ENCODE data around the gene HIVEP3. TPM values are rescaled to one million over a fixed set of nuclear protein-coding genes. Genes with fewer than 3 reads are reported as not detected.

Gene HIVEP3
- total RNA-seq, 1 experiment from 2014 or later, result 0.55 TPM

DNA sequence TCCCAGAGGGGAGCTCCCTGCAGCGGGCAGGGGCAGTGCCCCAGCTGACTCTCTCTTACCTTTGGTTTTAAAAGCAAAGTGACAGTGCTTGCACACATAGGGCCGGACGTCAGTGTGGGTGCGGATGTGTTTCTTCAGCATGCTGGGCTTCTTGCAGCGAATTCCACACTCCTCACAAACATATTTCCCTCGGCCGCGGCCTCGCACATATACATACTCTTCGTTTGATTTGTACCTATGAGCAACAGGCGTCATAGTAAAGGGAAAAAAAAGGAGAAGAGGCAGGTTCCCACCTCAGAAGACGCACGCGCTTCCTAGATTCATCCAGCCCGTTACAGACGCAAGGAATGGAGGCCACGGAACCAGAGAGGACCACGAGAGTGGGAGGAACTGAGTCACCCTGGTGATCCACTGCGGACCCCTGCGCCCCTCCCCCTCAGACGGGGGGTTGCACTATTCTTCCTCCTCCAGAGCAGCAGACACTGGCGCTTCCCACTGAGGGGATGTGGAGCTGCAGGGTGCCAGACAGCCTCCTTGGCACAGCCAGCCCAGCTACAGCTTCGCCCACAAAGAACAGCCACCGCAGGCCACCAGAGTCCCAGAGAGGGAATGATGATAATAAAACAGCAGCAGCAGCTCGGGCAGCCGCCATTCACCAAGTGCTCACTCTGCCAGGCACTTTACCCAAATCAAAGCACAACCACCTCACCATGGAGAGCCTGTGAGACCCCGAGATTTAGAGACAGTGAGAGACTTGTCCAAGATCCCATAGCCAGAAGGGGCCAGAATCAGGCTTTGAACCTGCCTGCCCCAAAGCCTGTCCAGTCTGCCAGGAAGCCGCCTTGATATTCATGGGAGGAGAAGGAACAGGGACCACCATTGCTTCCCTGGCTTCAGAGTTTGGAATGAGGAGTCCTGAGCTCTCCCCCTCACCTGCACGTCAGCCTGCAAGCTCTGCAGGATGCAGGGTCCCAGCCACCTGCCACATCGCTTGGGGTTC, 393.7 kb downstream of the HIVEP3 start:
- TF ChIP-seq IRF2 (CRISPR knock-in tag; IDR thresholded peaks at IDR 0.05; ENCODE audit: borderline replicate concordance, low read depth) (no peak), GABPB1 (CRISPR knock-in tag; IDR thresholded peaks at IDR 0.05) (no peak), HMGA2 (CRISPR knock-in tag; IDR thresholded peaks at IDR 0.05) (no peak), SP1 (CRISPR knock-in tag; conservative IDR thresholded peaks at IDR 0.05) (no peak), RELA (CRISPR knock-in tag; IDR thresholded peaks at IDR 0.05; ENCODE audit: borderline replicate concordance) (no peak), NFYB (CRISPR knock-in tag; conservative IDR thresholded peaks at IDR 0.05; ENCODE audit: low read depth) (no peak), SMAD3 (CRISPR knock-in tag; IDR thresholded peaks at IDR 0.05; ENCODE audit: borderline replicate concordance) (no peak), ELF4 (CRISPR knock-in tag; IDR thresholded peaks at IDR 0.05; ENCODE audit: low read depth) (no peak), SOX15 (CRISPR knock-in tag; IDR thresholded peaks at IDR 0.05) (no peak), TP53 (CRISPR knock-in tag; IDR thresholded peaks at IDR 0.05) (no peak)
- TF ChIP-seq, protein P1, sequence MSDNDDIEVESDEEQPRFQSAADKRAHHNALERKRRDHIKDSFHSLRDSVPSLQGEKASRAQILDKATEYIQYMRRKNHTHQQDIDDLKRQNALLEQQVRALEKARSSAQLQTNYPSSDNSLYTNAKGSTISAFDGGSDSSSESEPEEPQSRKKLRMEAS (CRISPR knock-in tag; IDR thresholded peaks at IDR 0.05), result no peak
- TF ChIP-seq, protein P2, sequence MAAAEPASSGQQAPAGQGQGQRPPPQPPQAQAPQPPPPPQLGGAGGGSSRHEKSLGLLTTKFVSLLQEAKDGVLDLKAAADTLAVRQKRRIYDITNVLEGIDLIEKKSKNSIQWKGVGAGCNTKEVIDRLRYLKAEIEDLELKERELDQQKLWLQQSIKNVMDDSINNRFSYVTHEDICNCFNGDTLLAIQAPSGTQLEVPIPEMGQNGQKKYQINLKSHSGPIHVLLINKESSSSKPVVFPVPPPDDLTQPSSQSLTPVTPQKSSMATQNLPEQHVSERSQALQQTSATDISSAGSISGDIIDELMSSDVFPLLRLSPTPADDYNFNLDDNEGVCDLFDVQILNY (CRISPR knock-in tag; IDR thresholded peaks at IDR 0.05), result no peak
- TF ChIP-seq, protein P3, sequence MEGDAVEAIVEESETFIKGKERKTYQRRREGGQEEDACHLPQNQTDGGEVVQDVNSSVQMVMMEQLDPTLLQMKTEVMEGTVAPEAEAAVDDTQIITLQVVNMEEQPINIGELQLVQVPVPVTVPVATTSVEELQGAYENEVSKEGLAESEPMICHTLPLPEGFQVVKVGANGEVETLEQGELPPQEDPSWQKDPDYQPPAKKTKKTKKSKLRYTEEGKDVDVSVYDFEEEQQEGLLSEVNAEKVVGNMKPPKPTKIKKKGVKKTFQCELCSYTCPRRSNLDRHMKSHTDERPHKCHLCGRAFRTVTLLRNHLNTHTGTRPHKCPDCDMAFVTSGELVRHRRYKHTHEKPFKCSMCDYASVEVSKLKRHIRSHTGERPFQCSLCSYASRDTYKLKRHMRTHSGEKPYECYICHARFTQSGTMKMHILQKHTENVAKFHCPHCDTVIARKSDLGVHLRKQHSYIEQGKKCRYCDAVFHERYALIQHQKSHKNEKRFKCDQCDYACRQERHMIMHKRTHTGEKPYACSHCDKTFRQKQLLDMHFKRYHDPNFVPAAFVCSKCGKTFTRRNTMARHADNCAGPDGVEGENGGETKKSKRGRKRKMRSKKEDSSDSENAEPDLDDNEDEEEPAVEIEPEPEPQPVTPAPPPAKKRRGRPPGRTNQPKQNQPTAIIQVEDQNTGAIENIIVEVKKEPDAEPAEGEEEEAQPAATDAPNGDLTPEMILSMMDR (IDR thresholded peaks at IDR 0.05), result no peak
- TF ChIP-seq, protein P4, sequence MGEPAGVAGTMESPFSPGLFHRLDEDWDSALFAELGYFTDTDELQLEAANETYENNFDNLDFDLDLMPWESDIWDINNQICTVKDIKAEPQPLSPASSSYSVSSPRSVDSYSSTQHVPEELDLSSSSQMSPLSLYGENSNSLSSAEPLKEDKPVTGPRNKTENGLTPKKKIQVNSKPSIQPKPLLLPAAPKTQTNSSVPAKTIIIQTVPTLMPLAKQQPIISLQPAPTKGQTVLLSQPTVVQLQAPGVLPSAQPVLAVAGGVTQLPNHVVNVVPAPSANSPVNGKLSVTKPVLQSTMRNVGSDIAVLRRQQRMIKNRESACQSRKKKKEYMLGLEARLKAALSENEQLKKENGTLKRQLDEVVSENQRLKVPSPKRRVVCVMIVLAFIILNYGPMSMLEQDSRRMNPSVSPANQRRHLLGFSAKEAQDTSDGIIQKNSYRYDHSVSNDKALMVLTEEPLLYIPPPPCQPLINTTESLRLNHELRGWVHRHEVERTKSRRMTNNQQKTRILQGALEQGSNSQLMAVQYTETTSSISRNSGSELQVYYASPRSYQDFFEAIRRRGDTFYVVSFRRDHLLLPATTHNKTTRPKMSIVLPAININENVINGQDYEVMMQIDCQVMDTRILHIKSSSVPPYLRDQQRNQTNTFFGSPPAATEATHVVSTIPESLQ (CRISPR knock-in tag; IDR thresholded peaks at IDR 0.05), result no peak
- TF ChIP-seq, protein P5, sequence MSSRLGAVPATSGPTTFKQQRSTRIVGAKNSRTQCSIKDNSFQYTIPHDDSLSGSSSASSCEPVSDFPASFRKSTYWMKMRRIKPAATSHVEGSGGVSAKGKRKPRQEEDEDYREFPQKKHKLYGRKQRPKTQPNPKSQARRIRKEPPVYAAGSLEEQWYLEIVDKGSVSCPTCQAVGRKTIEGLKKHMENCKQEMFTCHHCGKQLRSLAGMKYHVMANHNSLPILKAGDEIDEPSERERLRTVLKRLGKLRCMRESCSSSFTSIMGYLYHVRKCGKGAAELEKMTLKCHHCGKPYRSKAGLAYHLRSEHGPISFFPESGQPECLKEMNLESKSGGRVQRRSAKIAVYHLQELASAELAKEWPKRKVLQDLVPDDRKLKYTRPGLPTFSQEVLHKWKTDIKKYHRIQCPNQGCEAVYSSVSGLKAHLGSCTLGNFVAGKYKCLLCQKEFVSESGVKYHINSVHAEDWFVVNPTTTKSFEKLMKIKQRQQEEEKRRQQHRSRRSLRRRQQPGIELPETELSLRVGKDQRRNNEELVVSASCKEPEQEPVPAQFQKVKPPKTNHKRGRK (CRISPR knock-in tag; IDR thresholded peaks at IDR 0.05; ENCODE audit: borderline replicate concordance), result no peak
- Mint-ChIP-seq H3K27ac (no peak overlapping the region), H3K36me3 (peaks cover 2% of the 10 kb centered on the region; the same call in 1 of the 2 replicates), H3K27me3 (ENCODE audit: low read depth) (no peaks in the 10 kb centered on the region), H3K9me3 (peaks cover 4% of the 10 kb centered on the region), H3K4me1 (no peaks in the 10 kb centered on the region), H3K4me3 (no peak overlapping the region)
- no peak for DNase-seq (ENCODE audit: low spot score)
- ATAC-seq, result no peak
- ChIA-PET POLR2A (no interaction called here), CTCF (interaction anchor here (0.6 to 3.7 kb wide), 3 partner anchors 10 to 206 kb away, joined by 4 to 39 read pairs (median 4); no protein-coding TSS in a partner anchor)

DNA sequence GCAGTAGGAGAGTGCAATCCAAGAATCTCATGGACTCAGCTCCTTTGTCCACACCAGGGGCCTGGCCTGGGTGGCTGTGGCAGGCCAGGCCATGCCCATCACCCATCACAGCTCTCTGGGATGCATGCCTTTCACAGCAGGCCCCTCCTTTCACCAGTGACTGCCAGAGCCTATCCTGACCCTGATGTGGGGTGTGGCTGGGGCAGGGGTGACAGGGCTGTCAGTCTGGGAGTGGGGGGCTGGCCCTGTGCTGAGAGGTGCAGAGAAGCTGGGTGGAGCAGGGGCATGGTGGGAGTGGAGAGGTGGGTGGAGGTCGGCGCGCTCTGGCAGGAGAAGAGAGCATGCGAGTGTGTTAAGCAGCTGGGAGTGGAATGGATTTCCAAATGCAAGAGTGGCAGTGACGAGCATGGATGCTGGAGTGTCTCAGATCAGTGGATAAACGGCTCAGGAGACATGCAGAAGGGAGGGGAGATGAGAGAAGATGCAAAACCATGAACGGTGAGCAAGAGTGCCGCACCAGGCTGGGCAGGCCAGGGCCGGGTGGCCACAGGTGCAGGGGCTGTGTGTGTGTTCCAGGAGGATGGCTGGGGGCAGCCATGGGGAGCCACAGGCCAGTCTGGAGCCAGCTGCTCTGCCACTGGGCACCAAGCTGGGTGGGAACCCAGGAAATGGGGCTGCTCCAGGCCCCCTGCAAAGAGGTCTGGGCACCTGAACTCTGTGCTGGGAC, 394.6 kb downstream of the HIVEP3 start:
- Mint-ChIP-seq H3K4me3 (no peak overlapping the region), H3K4me1 (no peaks in the 10 kb centered on the region), H3K9me3 (no peaks in the 10 kb centered on the region; the same call in 1 of the 2 replicates), H3K36me3 (no peaks in the 10 kb centered on the region), H3K27ac (no peak overlapping the region), H3K27me3 (ENCODE audit: low read depth) (no peaks in the 10 kb centered on the region)
- ATAC-seq, result peak; percentile 19; the same call in 1 of the 2 replicates
- POLR2A ChIA-PET, result no interaction called here
- CTCF ChIA-PET, result interaction anchor here (0.6 to 3.7 kb wide), 3 partner anchors 9 to 205 kb away, joined by 3 to 39 read pairs (median 4); no protein-coding TSS in a partner anchor
- TF ChIP-seq, protein P6, sequence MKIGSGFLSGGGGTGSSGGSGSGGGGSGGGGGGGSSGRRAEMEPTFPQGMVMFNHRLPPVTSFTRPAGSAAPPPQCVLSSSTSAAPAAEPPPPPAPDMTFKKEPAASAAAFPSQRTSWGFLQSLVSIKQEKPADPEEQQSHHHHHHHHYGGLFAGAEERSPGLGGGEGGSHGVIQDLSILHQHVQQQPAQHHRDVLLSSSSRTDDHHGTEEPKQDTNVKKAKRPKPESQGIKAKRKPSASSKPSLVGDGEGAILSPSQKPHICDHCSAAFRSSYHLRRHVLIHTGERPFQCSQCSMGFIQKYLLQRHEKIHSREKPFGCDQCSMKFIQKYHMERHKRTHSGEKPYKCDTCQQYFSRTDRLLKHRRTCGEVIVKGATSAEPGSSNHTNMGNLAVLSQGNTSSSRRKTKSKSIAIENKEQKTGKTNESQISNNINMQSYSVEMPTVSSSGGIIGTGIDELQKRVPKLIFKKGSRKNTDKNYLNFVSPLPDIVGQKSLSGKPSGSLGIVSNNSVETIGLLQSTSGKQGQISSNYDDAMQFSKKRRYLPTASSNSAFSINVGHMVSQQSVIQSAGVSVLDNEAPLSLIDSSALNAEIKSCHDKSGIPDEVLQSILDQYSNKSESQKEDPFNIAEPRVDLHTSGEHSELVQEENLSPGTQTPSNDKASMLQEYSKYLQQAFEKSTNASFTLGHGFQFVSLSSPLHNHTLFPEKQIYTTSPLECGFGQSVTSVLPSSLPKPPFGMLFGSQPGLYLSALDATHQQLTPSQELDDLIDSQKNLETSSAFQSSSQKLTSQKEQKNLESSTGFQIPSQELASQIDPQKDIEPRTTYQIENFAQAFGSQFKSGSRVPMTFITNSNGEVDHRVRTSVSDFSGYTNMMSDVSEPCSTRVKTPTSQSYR (CRISPR knock-in tag; IDR thresholded peaks at IDR 0.05), result no peak
- TF ChIP-seq SMAD4 (CRISPR knock-in tag; IDR thresholded peaks at IDR 0.05) (no peak), TEAD1 (CRISPR knock-in tag; IDR thresholded peaks at IDR 0.05) (no peak)
- TF ChIP-seq, protein P7, sequence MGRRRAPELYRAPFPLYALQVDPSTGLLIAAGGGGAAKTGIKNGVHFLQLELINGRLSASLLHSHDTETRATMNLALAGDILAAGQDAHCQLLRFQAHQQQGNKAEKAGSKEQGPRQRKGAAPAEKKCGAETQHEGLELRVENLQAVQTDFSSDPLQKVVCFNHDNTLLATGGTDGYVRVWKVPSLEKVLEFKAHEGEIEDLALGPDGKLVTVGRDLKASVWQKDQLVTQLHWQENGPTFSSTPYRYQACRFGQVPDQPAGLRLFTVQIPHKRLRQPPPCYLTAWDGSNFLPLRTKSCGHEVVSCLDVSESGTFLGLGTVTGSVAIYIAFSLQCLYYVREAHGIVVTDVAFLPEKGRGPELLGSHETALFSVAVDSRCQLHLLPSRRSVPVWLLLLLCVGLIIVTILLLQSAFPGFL (CRISPR knock-in tag; IDR thresholded peaks at IDR 0.05; ENCODE audit: borderline replicate concordance), result no peak
- DNase-seq (ENCODE audit: low spot score), result no peak

Measured in WTC11 (cell line).